HepG2 (cell line): ENCODE data around the gene BUB1B. TPM values are rescaled to one million over a fixed set of nuclear protein-coding genes. Genes with fewer than 3 reads are reported as not detected.

ENCODE experiments used
- ATAC-seq: fragments of 200-7000 bp; cut with Tn5 transposase; 3 replicates; pipeline ENCODE4 v1.9.1; 2020; ENCODE audit warnings: mild to moderate bottlenecking, moderate library complexity
- BruUV-seq: library from RNA; stranded (reverse); fragments of 400-500 nt; replicated peaks from 2 replicates; lab custom pipeline; 2021; lab: Mats Ljungman, UMichigan
- CTCF ChIA-PET: fragments of 300-600 bp; formaldehyde crosslinking; extraction: SDS; loops from one replicate; lab custom pipeline; 2021; ENCODE audit warnings: low total read pairs, inconsistent platforms, low intra/inter-chr PET ratio; lab: Yijun Ruan, JAX
- POLR2A ChIA-PET: fragments of 350-600 bp; sonication (Branson Sonifier 250); formaldehyde crosslinking; loops from one replicate; lab custom pipeline; 2020; ENCODE audit warnings: antibody characterized with exemption, inconsistent platforms; lab: Yijun Ruan, JAX
- DNase-seq: peaks from one replicate; pipeline ENCODE4 v3.0.0-alpha.2; 2015; ENCODE audit warnings: low spot score
- FAIRE-seq: peaks from 3 replicates; lab custom pipeline; 2011; peaks lifted over from hg19 to GRCh38; lab: Jason Lieb, UNC
- H2AFZ ChIP-seq: one replicate; pipeline ENCODE4 v1.6.1; 2011; ENCODE audit warnings: low read length, inconsistent platforms
- H3K27ac ChIP-seq: fragments of 300-600 bp; 3 replicates; pipeline ENCODE4 v1.8.0; 2011; ENCODE audit warnings: mixed run types, mild to moderate bottlenecking, mixed read lengths, low read length, inconsistent platforms; ENCODE audit not compliant: insufficient read depth; ENCODE audit errors: extremely low read length
- H3K27me3 ChIP-seq, 2 experiments: fragments of 200-600 bp in 1 of 2; 2 replicates in 1 of 2; 3 replicates in 1 of 2; pipeline versions ENCODE4 v1.6.0 to v1.8.0; 2011; ENCODE audit warnings: low read length in 2 of 2, mild to moderate bottlenecking in 2 of 2, moderate library complexity in 2 of 2, inconsistent platforms in 1 of 2; ENCODE audit not compliant: insufficient read depth in 2 of 2, control insufficient read depth in 1 of 2
- H3K36me3 ChIP-seq, 2 experiments: fragments of 200-600 bp in 1 of 2; replicated peaks in 1 of 2; 2 replicates in 1 of 2; 3 replicates in 1 of 2; pipeline versions ENCODE4 v1.5.1 to v1.8.0; 2011; ENCODE audit warnings: low read length in 2 of 2, inconsistent platforms in 1 of 2; ENCODE audit not compliant: insufficient read depth in 2 of 2, control insufficient read depth in 1 of 2
- H3K4me1 ChIP-seq: 2 replicates; pipeline ENCODE4 v1.5.1; 2012; ENCODE audit warnings: low read length, inconsistent platforms; ENCODE audit not compliant: insufficient read depth
- H3K4me2 ChIP-seq: 2 replicates; pipeline ENCODE4 v1.6.0; 2011; ENCODE audit warnings: low read depth, low read length, inconsistent platforms
- H3K4me3 ChIP-seq, 3 experiments: fragments of 200-600 bp in 1 of 3; sonication (generic), shearing (Covaris generic) in 1 of 3; replicated peaks in 1 of 3; 2 replicates each; pipeline ENCODE4 v1.5.1; 2011 to 2016; ENCODE audit warnings: low read length in 3 of 3, inconsistent platforms in 2 of 3, low read depth in 2 of 3, mild to moderate bottlenecking in 2 of 3, control low read depth in 1 of 3, mixed read lengths in 1 of 3; ENCODE audit not compliant: insufficient read depth in 1 of 3
- H3K79me2 ChIP-seq: one replicate; pipeline ENCODE4 v1.6.1; 2011; ENCODE audit warnings: low read length, inconsistent platforms; ENCODE audit not compliant: insufficient read depth
- H3K9ac ChIP-seq: 2 replicates; pipeline ENCODE4 v1.6.0; 2011; ENCODE audit warnings: mild to moderate bottlenecking, low read depth, low read length, inconsistent platforms; ENCODE audit not compliant: insufficient read depth
- H3K9me3 ChIP-seq: 2 replicates; pipeline ENCODE4 v1.5.1; 2012; ENCODE audit warnings: mild to moderate bottlenecking, low read length
- H4K20me1 ChIP-seq: 2 replicates; pipeline ENCODE4 v1.6.0; 2011; ENCODE audit warnings: inconsistent platforms, mild to moderate bottlenecking, low read length, moderate library complexity; ENCODE audit not compliant: insufficient read depth
- FOXJ3 ChIP-seq: sonication (generic); formaldehyde crosslinking; IDR thresholded peaks from 2 replicates; pipeline ENCODE4 v1.4.0; 2020; ENCODE audit warnings: missing genetic modification reagents, mild to moderate bottlenecking, borderline replicate concordance
- IKZF4 ChIP-seq: sonication (generic); formaldehyde crosslinking; IDR thresholded peaks from 2 replicates; pipeline ENCODE4 v1.5.1; 2020; ENCODE audit warnings: borderline replicate concordance, mild to moderate bottlenecking, low read depth, missing genetic modification reagents; ENCODE audit errors: not compliant biosample characterization
- MTF2 ChIP-seq: sonication (generic); formaldehyde crosslinking; IDR thresholded peaks from 2 replicates; pipeline ENCODE4 v1.5.0; 2020; ENCODE audit warnings: missing genetic modification reagents, borderline replicate concordance
- NCOA2 ChIP-seq: sonication (generic); formaldehyde crosslinking; IDR thresholded peaks from 2 replicates; pipeline ENCODE4 v1.8.0; 2022; ENCODE audit warnings: inconsistent platforms
- SETDB1 ChIP-seq: sonication (generic); formaldehyde crosslinking; IDR thresholded peaks from 2 replicates; pipeline ENCODE4 v1.5.1; 2020; ENCODE audit warnings: missing genetic modification reagents, mild to moderate bottlenecking, borderline replicate concordance
- SOX5 ChIP-seq: IDR thresholded peaks from 2 replicates; pipeline ENCODE4 v1.6.1; 2016; ENCODE audit warnings: borderline replicate concordance
- SP1 ChIP-seq, 2 experiments: fragments of 450-650 bp in 1 of 2; sonication (generic) in 1 of 2; formaldehyde crosslinking in 1 of 2; IDR thresholded peaks; 2 replicates each; pipeline versions ENCODE4 v1.4.0 to v1.6.1; 2016 to 2020; ENCODE audit warnings: missing genetic modification reagents in 1 of 2
- YEATS2 ChIP-seq: sonication (generic); formaldehyde crosslinking; IDR thresholded peaks from 2 replicates; pipeline ENCODE4 v1.4.0; 2020; ENCODE audit warnings: missing genetic modification reagents, borderline replicate concordance
- ZNF326 ChIP-seq: sonication (generic); formaldehyde crosslinking; IDR thresholded peaks from 2 replicates; pipeline ENCODE4 v1.4.0; 2020; ENCODE audit warnings: missing genetic modification reagents, borderline replicate concordance
- ZNF331 ChIP-seq: sonication (generic); formaldehyde crosslinking; IDR thresholded peaks from 2 replicates; pipeline ENCODE4 v1.4.0; 2020; ENCODE audit warnings: missing genetic modification reagents
- ZNF724P ChIP-seq: sonication (generic); formaldehyde crosslinking; IDR thresholded peaks from 2 replicates; pipeline ENCODE4 v1.8.0; 2022; ENCODE audit warnings: missing genetic modification reagents, borderline replicate concordance
- WGBS: methylation state at CpG from one replicate; pipeline ENCODE4 v1.1.6; 2017; ENCODE audit warnings: low lambda C conversion rate; 5-methylcytosine and 5-hydroxymethylcytosine counted together
- in situ Hi-C: cut with HindIII; loops from 2 replicates; pipeline ENCODE4 v1.10.0; 2017; ENCODE audit warnings: low pct_unique_long_range_greater_than_20kb; ENCODE audit not compliant: extremely low pct_ligation_motif_present
- intact Hi-C: fragments of 100-400 bp; cut with micrococcal nuclease; formaldehyde crosslinking; loops from one replicate; pipeline ENCODE4 v1.10.0; 2022; ENCODE audit not compliant: unreplicated experiment
- polyA plus RNA-seq, 8 experiments: library from polyadenylated mRNA; depleted of rRNA in 3 of 8; stranded (reverse) in 7 of 8; unstranded in 1 of 8; fragments of >200 nt; fragmentation: Illumina TruSeq in 4 of 8; extraction: Trizol in 4 of 8; gene quantifications; 2 replicates each; pipeline versions ENCODE4 v1.2.1 to v1.2.3, GENCODE V29; 2011 to 2016; ENCODE audit warnings: low read depth in 4 of 8, missing spikeins in 1 of 8, mixed read lengths in 1 of 8; ENCODE audit not compliant: insufficient read depth in 1 of 8
- total RNA-seq, 5 experiments: library from RNA; depleted of rRNA; stranded (reverse); fragments of >200 nt; fragmentation: Illumina TruSeq; extraction: Trizol; gene quantifications; 2 replicates each; pipeline ENCODE4 v1.2.3, GENCODE V29; 2016; ENCODE audit warnings: low read depth in 1 of 5

Gene BUB1B
- total and polyA plus RNA-seq, 2 of the 13 experiments (the other 11 are each of a cell fraction or from before 2014, with no cell fraction given) = 26.2 to 63.5 TPM

GRCh38 chr15:40162552-40162951, 1.7 kb downstream of the BUB1B start:
- DNase-seq = no peak
- no peak overlapping the region for H2AFZ ChIP-seq
- TF ChIP-seq YEATS2 (CRISPR knock-in tag) = no peak
- TF ChIP-seq ZNF331 (CRISPR knock-in tag) = no peak
- TF ChIP-seq ZNF724P (CRISPR knock-in tag) = no peak
- TF ChIP-seq SETDB1 (CRISPR knock-in tag) = no peak
- TF ChIP-seq FOXJ3 = no peak
- no peak for TF ChIP-seq SP1 (IDR thresholded peaks at IDR 0.05)
- TF ChIP-seq SP1 (CRISPR knock-in tag; IDR thresholded peaks at IDR 0.05) = no peak
- no peak for TF ChIP-seq MTF2
- TF ChIP-seq SOX5 = no peak
- no peak for TF ChIP-seq IKZF4 (CRISPR knock-in tag)
- no peak for TF ChIP-seq NCOA2 (CRISPR knock-in tag)
- TF ChIP-seq ZNF326 (CRISPR knock-in tag) = no peak
- TF ChIP-seq, all 625 proteins: peak for 0
- in situ Hi-C loops (loop anchor here (10.0 kb wide), 1 partner anchor 118 kb away; no protein-coding TSS in a partner anchor), intact Hi-C loops (loop anchor here (5.0 kb wide), 1 partner anchor 115 kb away; no protein-coding TSS in a partner anchor)
- H3K4me2 ChIP-seq = peak overlapping the region; percentile 83
- ATAC-seq (no peak), FAIRE-seq (no peak)
- peak overlapping the region; percentile 77 to 98 (median 91) for H3K4me3 ChIP-seq
- H3K79me2 ChIP-seq = peaks cover 46% of the 10 kb centered on the region
- H3K9ac ChIP-seq = peak overlapping the region; percentile 83
- WGBS = 91% methylated on average over 2 of the region's 2 CpGs
- no TSS peak for BruUV-seq
- no peaks in the 10 kb centered on the region for H4K20me1 ChIP-seq
- ChIA-PET POLR2A (interaction anchor here (1.7 to 4.0 kb wide), 2 partner anchors 55 to 81 kb away, joined by 8 to 25 read pairs; partner anchors contain the start of gene BMF), CTCF (no interaction called here)
- H3K27ac ChIP-seq = no peak overlapping the region
- H3K4me1 ChIP-seq = peaks cover 55% of the 10 kb centered on the region
- no peaks in the 10 kb centered on the region for H3K9me3 ChIP-seq
- H3K36me3 ChIP-seq = peaks cover 3 to 25% of the 10 kb centered on the region in 2 experiments; a peak in 4 of 5 replicates
- no peaks in the 10 kb centered on the region; a peak in 1 of 5 replicates for H3K27me3 ChIP-seq
